Natural killer cell (primary cell): ENCODE data around the gene ZKSCAN1. TPM values are rescaled to one million over a fixed set of nuclear protein-coding genes. Genes with fewer than 3 reads are reported as not detected.

Source experiments
- ATAC-seq, 3 donors: fragments of 150-1000 bp in 2 of 3; fragments of 200-7000 bp in 1 of 3; cut with Tn5 transposase; 1 replicate in 1 of 3; 2 replicates in 2 of 3; pipeline ENCODE4 v1.10.0; 2021; ENCODE audit warnings: mild to moderate bottlenecking in 2 of 3, moderate library complexity in 2 of 3
- DNase-seq, 2 donors: peaks; one replicate each; pipeline versions ENCODE4 v3.0.0 to v3.0.0-alpha.2; 2013 to 2021; ENCODE audit warnings: mixed read lengths in 1 of 2
- H3K27ac ChIP-seq: one replicate; pipeline ENCODE4 v1.5.1; 2013; ENCODE audit warnings: mild to moderate bottlenecking, low read length
- H3K27me3 ChIP-seq: one replicate; pipeline ENCODE4 v1.6.1; 2013; ENCODE audit warnings: low read length; ENCODE audit not compliant: control insufficient read depth, insufficient read depth
- H3K36me3 ChIP-seq: one replicate; pipeline ENCODE4 v1.6.1; 2013; ENCODE audit warnings: low read length; ENCODE audit not compliant: control insufficient read depth, insufficient read depth
- H3K4me1 ChIP-seq: one replicate; pipeline ENCODE4 v1.6.1; 2013; ENCODE audit warnings: low read length; ENCODE audit not compliant: control insufficient read depth, insufficient read depth
- H3K4me3 ChIP-seq: one replicate; pipeline ENCODE4 v1.5.1; 2013; ENCODE audit warnings: low read length
- H3K9me3 ChIP-seq: one replicate; pipeline ENCODE4 v1.6.1; 2013; ENCODE audit warnings: low read length; ENCODE audit not compliant: control insufficient read depth, insufficient read depth
- H3K27ac Mint-ChIP-seq, 2 donors: one replicate each; pipeline ENCODE4 v1.8.0; 2022; ENCODE audit warnings: mild to moderate bottlenecking in 2 of 2, mixed read lengths in 2 of 2, moderate library complexity in 1 of 2
- H3K27me3 Mint-ChIP-seq, 2 donors: one replicate each; pipeline ENCODE4 v1.8.0; 2022; ENCODE audit warnings: low read depth in 2 of 2, mixed read lengths in 2 of 2
- H3K36me3 Mint-ChIP-seq: one replicate; pipeline ENCODE4 v1.8.0; 2022; ENCODE audit warnings: mixed read lengths
- H3K4me1 Mint-ChIP-seq, 2 donors: one replicate each; pipeline ENCODE4 v1.8.0; 2022; ENCODE audit warnings: mixed read lengths in 2 of 2
- H3K4me3 Mint-ChIP-seq: one replicate; pipeline ENCODE4 v1.8.0; 2022; ENCODE audit warnings: mild to moderate bottlenecking, moderate library complexity, mixed read lengths
- H3K9me3 Mint-ChIP-seq, 2 donors: one replicate each; pipeline ENCODE4 v1.8.0; 2022; ENCODE audit warnings: mixed read lengths in 2 of 2
- CTCF ChIP-seq: fragments of 200-600 bp; IDR thresholded peaks from one replicate; pipeline ENCODE4 v1.8.0; 2022; ENCODE audit warnings: antibody characterized with exemption
- WGBS: methylation state at CpG from one replicate; pipeline ENCODE4 v1.1.7; 2013; ENCODE audit warnings: missing lambda C conversion rate; ENCODE audit not compliant: insufficient coverage; 5-methylcytosine and 5-hydroxymethylcytosine counted together
- intact Hi-C: fragments of 100-400 bp; cut with micrococcal nuclease; formaldehyde crosslinking; loops from one replicate; pipeline ENCODE4 v1.14.2; 2022
- total RNA-seq, 4 donors: library from RNA; stranded (reverse); fragments of 120-200 nt in 1 of 4; gene quantifications; one replicate each; pipeline versions ENCODE4 v1.2.3 to v1.2.4, GENCODE V29; 2013 to 2022

Gene ZKSCAN1
- total RNA-seq, 3 donors from 2014 or later (not counting 1 experiment from before 2014, with no cell fraction given) = 57.6 to 62.5 (median 60.8) TPM

- Mint-ChIP-seq H3K36me3 (peaks cover 5% of the 10 kb centered on the region), H3K9me3 (no peaks in the 10 kb centered on the region), H3K4me1 (peaks cover 17 to 29% of the 10 kb centered on the region in 2 donors), H3K4me3 (peak overlapping the region; percentile 70), H3K27me3 (no peaks in the 10 kb centered on the region), H3K27ac (peak overlapping the region; percentile 79 to 88)
- intact Hi-C loops = no loop called here
- H3K27ac ChIP-seq = no peak overlapping the region
- H3K36me3 ChIP-seq = peaks cover 14% of the 10 kb centered on the region
- no peak for TF ChIP-seq CTCF
- 99% methylated on average over 10 of the region's 10 CpGs for WGBS
- H3K9me3 ChIP-seq = no peaks in the 10 kb centered on the region
- no peak overlapping the region for H3K4me3 ChIP-seq
- no peaks in the 10 kb centered on the region for H3K27me3 ChIP-seq
- DNase-seq (no peak), ATAC-seq (no peak)
- peaks cover 21% of the 10 kb centered on the region for H3K4me1 ChIP-seq
Observed at GRCh38 chr7:100087055-100087750, 71.8 kb downstream of the ZKSCAN1 start.

- peaks cover 23% of the 10 kb centered on the region for H3K36me3 ChIP-seq
- no peaks in the 10 kb centered on the region for H3K9me3 ChIP-seq
- Mint-ChIP-seq H3K27ac (peak overlapping the region; percentile 79 to 88), H3K4me1 (peaks cover 9 to 23% of the 10 kb centered on the region in 2 donors), H3K9me3 (no peaks in the 10 kb centered on the region), H3K4me3 (peak overlapping the region; percentile 86), H3K27me3 (no peaks in the 10 kb centered on the region), H3K36me3 (peaks cover 8% of the 10 kb centered on the region)
- H3K4me1 ChIP-seq = peaks cover 14% of the 10 kb centered on the region
- no peak for DNase-seq
- TF ChIP-seq CTCF = no peak
- peak overlapping the region; percentile 95 for H3K4me3 ChIP-seq
- H3K27me3 ChIP-seq = no peaks in the 10 kb centered on the region
- intact Hi-C loops = no loop called here
- ATAC-seq = peak in 2 of 3 donors; percentile 4 to 15
- 89% methylated on average over 9 of the region's 11 CpGs for WGBS
- H3K27ac ChIP-seq = peak overlapping the region; percentile 84
Observed at GRCh38 chr7:100088095-100088620, 72.8 kb downstream of the ZKSCAN1 start.

- H3K27me3 ChIP-seq = no peaks in the 10 kb centered on the region
- under 1% methylated on average over 68 of the region's 68 CpGs for whole genome bisulfite sequencing
Observed at GRCh38 chr7:100088621-100089457, 73.4 kb downstream of the ZKSCAN1 start, which contains the start of gene COPS6. TSS of gene COPS6 (plus strand) at chr7:100088969. CDS start at chr7:100088991, 22 bp downstream.

More at GRCh38 chr7:100088621-100089457, 73.4 kb downstream of the ZKSCAN1 start, which contains the start of gene COPS6:
- Histone ChIP-seq H3K4me1 (peaks cover 14% of the 10 kb centered on the region), H3K36me3 (peaks cover 30% of the 10 kb centered on the region), H3K9me3 (no peaks in the 10 kb centered on the region), H3K27ac (peak within 1 kb of the TSS; percentile 84), H3K4me3 (peak within 1 kb of the TSS; percentile 95)
- H3K4me1 Mint-ChIP-seq = peaks cover 9 to 28% of the 10 kb centered on the region in 2 donors
- no peaks in the 10 kb centered on the region for H3K27me3 Mint-ChIP-seq
- H3K9me3 Mint-ChIP-seq = no peaks in the 10 kb centered on the region
- DNase-seq (peak; percentile 89 to 91), ATAC-seq (peak; percentile 78 to 91 (median 89))
- no peak for TF ChIP-seq CTCF
- peak within 1 kb of the TSS; percentile 86 for H3K4me3 Mint-ChIP-seq
- H3K27ac Mint-ChIP-seq = peak within 1 kb of the TSS; percentile 79 to 88
- intact Hi-C loops = no loop called here
- H3K36me3 Mint-ChIP-seq = peaks cover 8% of the 10 kb centered on the region
